ENCODE results near the gene HIP1. TPM values are rescaled to one million over a fixed set of nuclear protein-coding genes. Genes with fewer than 3 reads are reported as not detected.

HIP1 gene
- total and polyA plus RNA-seq, 9 of the 15 experiments (the other 6 are each of a cell fraction or from before 2014, with no cell fraction given): 2.4 to 13.7 (median 9.5) TPM

- TF ChIP-seq STAT5A (IDR thresholded peaks at IDR 0.05; ENCODE audit: borderline replicate concordance, low read length): peak; percentile 45; the same call in 1 of the 2 replicates
Measured at GRCh38 chr7:75734586-75735458, 3.9 kb downstream of the HIP1 start (continued).

GRCh38 chr7:75732764-75733630 is 5.7 kb downstream of the HIP1 start:
- intact Hi-C loops (cut with micrococcal nuclease) (no loop called here), in situ Hi-C loops (cut with MboI) (no loop called here)
- peak overlapping the region; percentile 56 for H3K4me2 ChIP-seq (ENCODE audit: insufficient read depth, low read length)
- no peaks in the 10 kb centered on the region for H3K9me3 ChIP-seq (replicated peaks; ENCODE audit: control insufficient read depth, insufficient read depth, low read depth, low read length)
- no peaks in the 10 kb centered on the region for H4K20me1 ChIP-seq (replicated peaks; ENCODE audit: control insufficient read depth, insufficient read depth, low read length)
- no TSS peak for BruUV-seq (replicated peaks)
- ChIA-PET CTCF (ENCODE audit: low intra/inter-chr PET ratio) (no interaction called here), POLR2A (interaction anchor here (0.9 kb wide), 1 partner anchor 53 kb away, joined by 3 read pairs; no protein-coding TSS in a partner anchor)
- peak overlapping the region; percentile 66 for H3K27ac ChIP-seq (ENCODE audit: extremely low read depth, low read depth, low read length)
- peaks cover 5% of the 10 kb centered on the region; the same call in 2 of the 3 replicates for H3K36me3 ChIP-seq (ENCODE audit: control insufficient read depth, insufficient read depth, low read length)
- DNase-seq (ENCODE audit: extremely low read depth in 1 of 4, low spot score in 3 of 4) (peak; percentile 51 to 58 (median 56)), FAIRE-seq (peak; percentile 58), ATAC-seq (peak; percentile 27)
- H3K4me1 ChIP-seq (replicated peaks in 1 of 2; ENCODE audit: control insufficient read depth in 2 of 2, insufficient read depth in 2 of 2, low read length in 2 of 2): peaks cover 37 to 42% of the 10 kb centered on the region in 2 experiments
- WGBS (ENCODE audit: insufficient coverage, low coverage, missing lambda C conversion rate): 8% methylated on average over 15 of the region's 15 CpGs
- H3K9ac ChIP-seq (ENCODE audit: insufficient read depth in 1 of 2, low read depth in 2 of 2, low read length in 2 of 2): peak overlapping the region; percentile 41 to 82; a peak in 3 of 4 replicates
- H3K9me1 ChIP-seq (ENCODE audit: control insufficient read depth, insufficient read depth, low read length): no peaks in the 10 kb centered on the region
- H3K79me2 ChIP-seq (ENCODE audit: control insufficient read depth, insufficient read depth, low read length): peaks cover 30% of the 10 kb centered on the region
- no peaks in the 10 kb centered on the region for H3K27me3 ChIP-seq (ENCODE audit: control insufficient read depth in 2 of 2, insufficient read depth in 2 of 2, low read length in 2 of 2)
- peak overlapping the region; percentile 73 for H2AFZ ChIP-seq (ENCODE audit: low read depth, low read length)
- no peak overlapping the region for H3K4me3 ChIP-seq
- TF ChIP-seq SNIP1 (IDR thresholded peaks at IDR 0.05; ENCODE audit: low read depth) (no peak), ZNF24 (IDR thresholded peaks at IDR 0.05) (0 out of 2 replicates have a peak, but pooled peaks have one; percentile 23), TCF15 (CRISPR knock-in tag; IDR thresholded peaks at IDR 0.05) (no peak), JUN (IDR thresholded peaks at IDR 0.05; ENCODE audit: borderline replicate concordance, low read depth, low read length) (peak; percentile 61; the same call in 1 of the 2 replicates), JUN (CRISPR knock-in tag; IDR thresholded peaks at IDR 0.05; ENCODE audit: borderline replicate concordance) (no peak), ZNF592 (IDR thresholded peaks at IDR 0.05) (peak; percentile 68; the same call in 1 of the 2 replicates), SMARCC2 (IDR thresholded peaks at IDR 0.05; ENCODE audit: low read depth) (0 out of 2 replicates have a peak, but pooled peaks have one; percentile 33), BHLHE40 (IDR thresholded peaks at IDR 0.05; ENCODE audit: low read length) (peak; percentile 61), BRD9 (IDR thresholded peaks at IDR 0.05; ENCODE audit: low read depth, partially characterized antibody) (peak; percentile 47), ELF1 (tag; IDR thresholded peaks at IDR 0.05) (no peak; the same call in 1 of the 2 replicates), MEIS2 (IDR thresholded peaks at IDR 0.05; ENCODE audit: partially characterized antibody) (peak; percentile 54), ZNF224 (CRISPR knock-in tag; IDR thresholded peaks at IDR 0.05) (no peak), CTBP1 (IDR thresholded peaks at IDR 0.05; ENCODE audit: borderline replicate concordance) (peak; percentile 33; the same call in 1 of the 2 replicates)
